AG09319 (cell line): ENCODE results near the gene TIGD1.

Experiments
- DNase-seq: peaks from one replicate; pipeline ENCODE4 v3.0.0-alpha.2; 2010; ENCODE audit warnings: low read depth; ENCODE audit errors: extremely low read depth
- TF ChIP-seq, protein P1 (sequence below): IDR thresholded peaks from 2 replicates; pipeline ENCODE4 v1.5.1; 2011; ENCODE audit warnings: low read depth, mild to moderate bottlenecking, inconsistent platforms, low read length, moderate library complexity

Gene TIGD1

DNA sequence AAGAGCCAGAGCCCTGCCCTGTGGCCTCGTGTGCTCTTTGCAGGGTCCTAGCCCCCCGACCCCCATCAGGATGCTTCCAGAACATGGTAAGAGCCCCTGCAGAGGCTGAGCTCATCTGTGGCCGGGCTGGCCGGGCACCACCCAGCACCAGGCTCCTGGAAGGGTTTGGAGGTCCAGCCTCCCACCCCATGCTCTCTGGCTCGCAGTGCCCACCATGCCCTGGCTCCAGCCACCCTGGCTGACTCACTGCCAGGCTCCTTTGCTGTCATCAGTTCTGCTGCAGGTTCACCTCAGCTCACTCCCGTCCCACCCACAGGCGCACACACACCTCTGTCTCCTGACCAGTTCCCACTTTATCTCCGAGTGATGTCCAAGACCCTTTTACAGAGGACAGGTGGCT, 37.7 kb upstream of the TIGD1 start:
- TF ChIP-seq, protein P1, sequence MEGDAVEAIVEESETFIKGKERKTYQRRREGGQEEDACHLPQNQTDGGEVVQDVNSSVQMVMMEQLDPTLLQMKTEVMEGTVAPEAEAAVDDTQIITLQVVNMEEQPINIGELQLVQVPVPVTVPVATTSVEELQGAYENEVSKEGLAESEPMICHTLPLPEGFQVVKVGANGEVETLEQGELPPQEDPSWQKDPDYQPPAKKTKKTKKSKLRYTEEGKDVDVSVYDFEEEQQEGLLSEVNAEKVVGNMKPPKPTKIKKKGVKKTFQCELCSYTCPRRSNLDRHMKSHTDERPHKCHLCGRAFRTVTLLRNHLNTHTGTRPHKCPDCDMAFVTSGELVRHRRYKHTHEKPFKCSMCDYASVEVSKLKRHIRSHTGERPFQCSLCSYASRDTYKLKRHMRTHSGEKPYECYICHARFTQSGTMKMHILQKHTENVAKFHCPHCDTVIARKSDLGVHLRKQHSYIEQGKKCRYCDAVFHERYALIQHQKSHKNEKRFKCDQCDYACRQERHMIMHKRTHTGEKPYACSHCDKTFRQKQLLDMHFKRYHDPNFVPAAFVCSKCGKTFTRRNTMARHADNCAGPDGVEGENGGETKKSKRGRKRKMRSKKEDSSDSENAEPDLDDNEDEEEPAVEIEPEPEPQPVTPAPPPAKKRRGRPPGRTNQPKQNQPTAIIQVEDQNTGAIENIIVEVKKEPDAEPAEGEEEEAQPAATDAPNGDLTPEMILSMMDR = no peak
- no peak for DNase-seq

DNA sequence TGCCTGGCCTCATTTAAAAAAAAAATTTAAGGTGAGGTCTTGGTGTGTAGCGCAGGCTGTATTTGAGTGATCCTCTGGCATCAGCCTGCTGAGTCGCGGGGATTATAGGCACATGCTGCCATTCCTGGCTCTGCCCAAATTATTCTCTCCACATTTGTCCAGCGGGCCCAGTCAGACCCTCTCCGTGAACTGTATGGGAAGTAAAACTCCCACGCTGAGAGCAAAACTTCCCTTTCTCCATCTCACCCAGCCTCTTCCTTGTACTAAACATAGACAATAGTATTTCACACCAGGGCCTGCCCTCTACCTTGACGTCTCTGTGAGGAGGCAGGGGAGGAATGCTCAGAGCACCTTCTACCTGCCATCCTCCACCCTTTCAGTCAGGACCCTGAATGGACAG, 37.2 kb upstream of the TIGD1 start:
- TF ChIP-seq, protein P1 = no peak
- no peak for DNase-seq

DNA sequence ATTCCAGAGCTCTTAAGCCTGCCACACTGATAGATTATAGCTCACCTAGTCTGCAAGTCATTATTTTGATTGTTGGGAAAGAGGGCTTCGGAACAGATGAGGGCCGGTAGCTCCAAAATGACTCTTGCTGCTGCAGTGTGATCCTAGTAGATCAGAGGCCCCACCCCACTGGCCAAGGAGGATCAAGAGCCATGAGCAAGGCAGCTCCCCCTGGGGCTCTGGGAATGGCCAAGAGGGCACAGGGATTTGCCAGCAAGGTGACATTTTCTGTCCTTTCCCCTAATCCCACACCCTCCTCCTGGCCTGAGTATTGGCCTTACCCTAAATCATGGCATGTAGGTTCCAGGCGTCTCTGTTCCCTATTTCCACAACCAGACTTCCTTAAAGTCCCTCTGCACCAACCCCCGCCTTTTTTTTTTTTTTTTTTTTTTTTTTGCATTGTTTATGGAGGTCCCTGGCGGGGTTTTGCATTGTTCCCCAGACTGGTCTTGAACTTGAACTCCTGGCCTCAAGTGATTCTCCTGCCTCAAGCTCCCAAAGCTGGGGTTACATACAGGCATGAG, 36.7 kb upstream of the TIGD1 start:
- TF ChIP-seq, protein P1 = no peak
- DNase-seq = no peak

DNA sequence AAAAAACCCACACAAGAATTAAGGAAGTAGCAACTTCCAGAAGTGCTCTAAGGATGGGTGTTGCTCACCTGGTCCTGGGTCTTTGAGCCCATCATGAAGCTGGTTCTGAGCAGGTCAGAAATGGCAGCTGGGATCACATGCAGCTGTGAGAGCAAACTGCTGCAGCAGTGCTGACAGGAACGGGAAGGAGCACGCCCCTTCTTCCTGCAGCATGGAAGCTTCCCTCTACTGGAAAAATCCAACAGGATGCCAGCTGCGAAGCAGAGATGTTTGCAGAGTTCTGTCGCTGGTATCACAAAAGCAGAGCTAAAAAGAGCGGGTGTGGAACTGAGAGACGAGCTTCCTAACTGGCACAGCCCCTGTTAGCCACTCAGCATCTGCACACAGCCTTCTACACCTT, 33.9 kb upstream of the TIGD1 start:
- no peak for DNase-seq
- TF ChIP-seq, protein P1 = no peak

DNA sequence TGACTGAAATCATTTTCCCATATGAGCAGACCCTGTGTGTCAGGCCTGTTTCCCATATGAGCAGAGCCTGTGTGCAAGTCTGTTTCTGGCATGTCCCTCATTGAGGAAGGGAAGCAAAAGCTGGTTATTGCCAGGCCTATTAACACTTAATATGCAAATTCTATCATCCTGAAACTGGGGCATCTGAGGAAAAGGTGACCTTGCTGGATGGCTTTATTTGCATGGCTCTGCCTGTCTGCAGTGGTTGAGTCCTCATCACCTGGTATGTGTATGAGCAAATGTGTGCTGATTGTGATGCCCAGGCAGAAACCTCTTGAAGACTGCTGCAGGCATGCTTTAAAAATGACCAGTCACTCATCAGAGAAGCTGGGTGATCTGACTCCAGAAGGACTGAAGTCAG, 31.4 kb upstream of the TIGD1 start:
- DNase-seq = no peak

DNA sequence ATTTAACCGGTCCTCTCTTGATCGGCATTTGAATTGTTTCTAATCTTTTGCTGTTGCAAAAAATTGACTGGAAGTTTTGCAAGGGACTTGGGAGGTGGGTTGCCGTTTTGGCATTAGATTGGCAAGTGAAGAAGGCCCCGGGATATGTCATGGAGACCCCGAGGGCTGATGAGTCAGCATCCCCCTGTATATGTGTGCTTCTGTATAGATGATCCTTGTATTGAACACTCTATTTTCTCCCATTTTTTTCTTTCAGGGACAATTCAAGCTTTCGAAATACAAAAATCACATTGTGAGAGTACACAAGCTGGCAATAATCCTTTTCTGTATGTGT, 30.3 kb upstream of the TIGD1 start:
- DNase-seq = no peak
- TF ChIP-seq, protein P1 = no peak

More for the DNA sequence above, 31.4 kb upstream of the TIGD1 start:
- TF ChIP-seq, protein P1 = no peak

DNA sequence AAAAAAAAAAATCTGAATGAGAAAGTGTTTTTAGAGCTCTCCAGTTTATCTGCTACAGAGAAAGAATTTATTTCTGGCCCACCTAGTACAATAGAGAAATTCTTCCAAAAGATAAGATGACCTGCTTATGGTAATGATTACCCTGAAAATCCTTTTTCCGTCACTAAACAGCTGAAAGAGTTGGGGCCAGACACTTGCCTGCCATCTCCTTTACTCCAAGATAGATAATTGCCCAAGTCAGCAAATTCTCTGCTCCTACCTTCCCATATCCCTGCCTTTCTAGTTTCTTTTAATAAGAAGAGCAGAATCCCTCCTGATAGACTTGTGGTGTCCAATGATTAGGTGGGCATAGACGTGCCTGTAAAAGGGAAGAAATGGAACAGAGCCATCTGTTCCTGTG, 28.3 kb upstream of the TIGD1 start:
- DNase-seq = no peak
- TF ChIP-seq, protein P1 = no peak
